H9 (cell line): ENCODE measurements around the gene TMTC2. TPM values are rescaled to one million over a fixed set of nuclear protein-coding genes. Genes with fewer than 3 reads are reported as not detected.

Experiments used
- DNase-seq: peaks from one replicate; pipeline ENCODE4 v3.0.0-alpha.2; 2017
- H2AFZ ChIP-seq: one replicate; pipeline ENCODE4 v1.6.1; 2013; ENCODE audit warnings: mild to moderate bottlenecking, low read length, control low read depth, moderate library complexity
- H2AK5ac ChIP-seq: 2 replicates; pipeline ENCODE4 v1.6.1; 2013; ENCODE audit warnings: low read length, control low read depth, mixed read lengths; ENCODE audit not compliant: insufficient read length
- H2BK120ac ChIP-seq: one replicate; pipeline ENCODE4 v1.6.1; 2013; ENCODE audit warnings: low read depth, mild to moderate bottlenecking, low read length, control low read depth, inconsistent platforms; ENCODE audit not compliant: poor library complexity, severe bottlenecking
- H2BK12ac ChIP-seq: 2 replicates; pipeline ENCODE4 v1.6.1; 2013; ENCODE audit warnings: low read length, control low read depth, mixed read lengths, low read depth; ENCODE audit not compliant: insufficient read length
- H2BK15ac ChIP-seq: 2 replicates; pipeline ENCODE4 v1.6.1; 2013; ENCODE audit warnings: low read depth, low read length, control low read depth
- H2BK20ac ChIP-seq: one replicate; pipeline ENCODE4 v1.6.1; 2013; ENCODE audit warnings: low read depth, mild to moderate bottlenecking, low read length, control low read depth, inconsistent platforms; ENCODE audit not compliant: poor library complexity, severe bottlenecking
- H2BK5ac ChIP-seq: 2 replicates; pipeline ENCODE4 v1.6.1; 2013; ENCODE audit warnings: low read length, control low read depth, mixed read lengths; ENCODE audit not compliant: insufficient read length
- H3K14ac ChIP-seq: 2 replicates; pipeline ENCODE4 v1.6.1; 2013; ENCODE audit warnings: low read length, control low read depth; ENCODE audit not compliant: insufficient read depth
- H3K18ac ChIP-seq: 2 replicates; pipeline ENCODE4 v1.6.1; 2013; ENCODE audit warnings: low read depth, mild to moderate bottlenecking, mixed read lengths, low read length, control low read depth; ENCODE audit not compliant: insufficient read length
- H3K23ac ChIP-seq: 2 replicates; pipeline ENCODE4 v1.6.1; 2013; ENCODE audit warnings: low read length, control low read depth, mixed read lengths, low read depth; ENCODE audit not compliant: insufficient read length
- H3K23me2 ChIP-seq: 2 replicates; pipeline ENCODE4 v1.6.1; 2013; ENCODE audit warnings: low read depth, mild to moderate bottlenecking, mixed read lengths, low read length, control low read depth; ENCODE audit not compliant: insufficient read length, poor library complexity, severe bottlenecking
- H3K27ac ChIP-seq: 2 replicates; pipeline ENCODE4 v1.5.1; 2013; ENCODE audit warnings: low read length, control low read depth, mixed read lengths, low read depth; ENCODE audit not compliant: insufficient read length
- H3K27me3 ChIP-seq: 2 replicates; pipeline ENCODE4 v1.6.1; 2013; ENCODE audit warnings: low read length, control low read depth, inconsistent platforms; ENCODE audit not compliant: insufficient read depth
- H3K4ac ChIP-seq: 2 replicates; pipeline ENCODE4 v1.6.1; 2013; ENCODE audit warnings: low read depth, mild to moderate bottlenecking, control low read depth, inconsistent platforms, low read length, moderate library complexity
- H3K4me1 ChIP-seq: 2 replicates; pipeline ENCODE4 v1.6.1; 2013; ENCODE audit warnings: low read length, control low read depth, inconsistent platforms; ENCODE audit not compliant: insufficient read depth
- H3K4me2 ChIP-seq: 2 replicates; pipeline ENCODE4 v1.6.1; 2013; ENCODE audit warnings: low read length, control low read depth, mixed read lengths; ENCODE audit not compliant: insufficient read length, insufficient read depth
- H3K56ac ChIP-seq: 2 replicates; pipeline ENCODE4 v1.6.1; 2013; ENCODE audit warnings: low read depth, mild to moderate bottlenecking, mixed read lengths, low read length, control low read depth; ENCODE audit not compliant: insufficient read length
- H3K79me1 ChIP-seq: 2 replicates; pipeline ENCODE4 v1.6.1; 2013; ENCODE audit warnings: low read depth, mild to moderate bottlenecking, moderate library complexity, low read length, control low read depth, inconsistent platforms; ENCODE audit not compliant: insufficient read depth, poor library complexity, severe bottlenecking
- H3K79me2 ChIP-seq: 2 replicates; pipeline ENCODE4 v1.6.1; 2013; ENCODE audit warnings: low read length, control low read depth, inconsistent platforms; ENCODE audit not compliant: insufficient read depth
- H3K9ac ChIP-seq: 2 replicates; pipeline ENCODE4 v1.6.1; 2013; ENCODE audit warnings: low read length, control low read depth, mixed read lengths; ENCODE audit not compliant: insufficient read length; ENCODE audit errors: extremely low read depth
- H3K9me3 ChIP-seq: one replicate; pipeline ENCODE4 v1.6.1; 2013; ENCODE audit warnings: low read depth, low read length, inconsistent platforms; ENCODE audit not compliant: control insufficient read depth
- H3T11ph ChIP-seq: one replicate; pipeline ENCODE4 v1.6.1; 2013; ENCODE audit warnings: mild to moderate bottlenecking, low read length, control low read depth, inconsistent platforms
- H4K20me1 ChIP-seq: one replicate; pipeline ENCODE4 v1.6.1; 2013; ENCODE audit not compliant: control insufficient read depth, insufficient read length, insufficient read depth
- H4K5ac ChIP-seq: 2 replicates; pipeline ENCODE4 v1.6.1; 2013; ENCODE audit warnings: low read depth, mild to moderate bottlenecking, mixed read lengths, low read length, control low read depth; ENCODE audit not compliant: insufficient read length
- H4K8ac ChIP-seq: replicated peaks from 2 replicates; pipeline ENCODE4 v1.6.1; 2013; ENCODE audit warnings: low read length, control low read depth, mixed read lengths, low read depth; ENCODE audit not compliant: insufficient read length
- H4K91ac ChIP-seq: 2 replicates; pipeline ENCODE4 v1.6.1; 2013; ENCODE audit warnings: low read depth, mild to moderate bottlenecking, moderate library complexity, mixed read lengths, low read length, control low read depth; ENCODE audit not compliant: insufficient read length
- H3K27ac Mint-ChIP-seq, 3 experiments: 2 replicates in 2 of 3; 3 replicates in 1 of 3; pipeline ENCODE4 v1.8.0; 2020 to 2021; ENCODE audit warnings: mixed read lengths in 3 of 3, mild to moderate bottlenecking in 1 of 3, moderate library complexity in 1 of 3
- H3K27me3 Mint-ChIP-seq: 2 replicates; pipeline ENCODE4 v1.8.0; 2021; ENCODE audit warnings: low read depth, mild to moderate bottlenecking, moderate library complexity, mixed read lengths
- H3K36me3 Mint-ChIP-seq, 3 experiments: 2 replicates in 2 of 3; 3 replicates in 1 of 3; pipeline ENCODE4 v1.8.0; 2020 to 2021; ENCODE audit warnings: low read depth in 3 of 3, mixed read lengths in 3 of 3; ENCODE audit not compliant: insufficient read depth in 1 of 3
- H3K4me1 Mint-ChIP-seq, 2 experiments: 2 replicates each; pipeline ENCODE4 v1.8.0; 2020; ENCODE audit warnings: mixed read lengths in 2 of 2
- H3K4me3 Mint-ChIP-seq, 2 experiments: 2 replicates in 1 of 2; 3 replicates in 1 of 2; pipeline ENCODE4 v1.8.0; 2020 to 2021; ENCODE audit warnings: mild to moderate bottlenecking in 2 of 2, mixed read lengths in 2 of 2, moderate library complexity in 1 of 2
- H3K9me3 Mint-ChIP-seq, 2 experiments: 2 replicates in 1 of 2; 3 replicates in 1 of 2; pipeline ENCODE4 v1.8.0; 2020; ENCODE audit warnings: mild to moderate bottlenecking in 2 of 2, mixed read lengths in 2 of 2, moderate library complexity in 1 of 2
- WGBS: extraction: QIAGEN DNeasy Blood & Tissue Kit; methylation state at CpG from one replicate; pipeline ENCODE4 v1.1.7; 2013; ENCODE audit warnings: missing lambda C conversion rate, low lambda C conversion rate, mixed read lengths; ENCODE audit not compliant: insufficient read length; ENCODE audit errors: extremely low coverage; 5-methylcytosine and 5-hydroxymethylcytosine counted together
- total RNA-seq: library from RNA; stranded (reverse); gene quantifications from 2 replicates; pipeline ENCODE4 v1.2.1, GENCODE V29; 2021
- TF ChIP-seq, protein P1 (sequence below): fragments of 200-600 bp; sonication (generic); conservative IDR thresholded peaks from 3 replicates; pipeline ENCODE4 v1.8.0; 2021; ENCODE audit warnings: antibody characterized with exemption, mild to moderate bottlenecking

The TMTC2 gene
- total RNA-seq, 1 experiment from 2014 or later = 3.1 TPM

DNA sequence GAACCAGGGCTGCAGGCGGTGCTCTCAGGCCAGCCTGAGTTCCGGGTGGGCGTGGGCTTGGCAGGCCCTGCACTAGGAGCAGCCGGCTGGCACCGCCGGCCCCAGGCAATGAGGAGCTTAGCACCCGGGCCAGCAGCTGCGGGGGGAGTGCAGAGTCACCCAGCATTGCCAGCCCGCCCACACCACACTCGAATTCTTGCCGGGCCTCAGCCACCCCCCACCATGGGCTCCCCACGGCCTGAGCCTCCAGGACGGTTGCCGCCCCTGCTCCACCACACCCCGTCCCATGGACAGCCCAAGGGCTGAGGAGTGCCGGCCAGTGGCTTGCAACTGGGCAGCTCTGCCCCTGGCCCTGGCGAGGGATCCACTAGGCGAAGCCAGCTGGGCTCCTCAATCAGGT, 453.4 kb downstream of the TMTC2 start:
- Histone ChIP-seq H4K91ac (no peak overlapping the region), H3K23me2 (no peaks in the 10 kb centered on the region), H3K27ac (no peak overlapping the region), H2BK5ac (no peak overlapping the region), H3K79me1 (no peaks in the 10 kb centered on the region), H2BK15ac (no peak overlapping the region), H3K9me3 (no peaks in the 10 kb centered on the region), H3K14ac (no peak overlapping the region), H3K79me2 (no peaks in the 10 kb centered on the region), H4K20me1 (no peaks in the 10 kb centered on the region), H2BK12ac (no peak overlapping the region), H3K27me3 (no peaks in the 10 kb centered on the region), H3K18ac (no peak overlapping the region), H2BK20ac (no peak overlapping the region), H4K8ac (no peak overlapping the region), H3K4me2 (no peak overlapping the region), H3K9ac (no peak overlapping the region), H2AFZ (no peak overlapping the region), H2BK120ac (no peak overlapping the region), H3K4me1 (no peaks in the 10 kb centered on the region), H4K5ac (no peak overlapping the region), H3K4ac (no peak overlapping the region), H2AK5ac (no peak overlapping the region), H3K56ac (no peak overlapping the region), H3K23ac (no peak overlapping the region), H3T11ph (no peak overlapping the region)
- WGBS = no CpG with 5 or more reads among the region's 18 CpGs
- peaks cover 21% of the 10 kb centered on the region in 2 experiments for H3K9me3 Mint-ChIP-seq
- TF ChIP-seq, protein P1, sequence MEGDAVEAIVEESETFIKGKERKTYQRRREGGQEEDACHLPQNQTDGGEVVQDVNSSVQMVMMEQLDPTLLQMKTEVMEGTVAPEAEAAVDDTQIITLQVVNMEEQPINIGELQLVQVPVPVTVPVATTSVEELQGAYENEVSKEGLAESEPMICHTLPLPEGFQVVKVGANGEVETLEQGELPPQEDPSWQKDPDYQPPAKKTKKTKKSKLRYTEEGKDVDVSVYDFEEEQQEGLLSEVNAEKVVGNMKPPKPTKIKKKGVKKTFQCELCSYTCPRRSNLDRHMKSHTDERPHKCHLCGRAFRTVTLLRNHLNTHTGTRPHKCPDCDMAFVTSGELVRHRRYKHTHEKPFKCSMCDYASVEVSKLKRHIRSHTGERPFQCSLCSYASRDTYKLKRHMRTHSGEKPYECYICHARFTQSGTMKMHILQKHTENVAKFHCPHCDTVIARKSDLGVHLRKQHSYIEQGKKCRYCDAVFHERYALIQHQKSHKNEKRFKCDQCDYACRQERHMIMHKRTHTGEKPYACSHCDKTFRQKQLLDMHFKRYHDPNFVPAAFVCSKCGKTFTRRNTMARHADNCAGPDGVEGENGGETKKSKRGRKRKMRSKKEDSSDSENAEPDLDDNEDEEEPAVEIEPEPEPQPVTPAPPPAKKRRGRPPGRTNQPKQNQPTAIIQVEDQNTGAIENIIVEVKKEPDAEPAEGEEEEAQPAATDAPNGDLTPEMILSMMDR = no peak
- peaks cover 11 to 37% (median 15%) of the 10 kb centered on the region in 3 experiments for H3K36me3 Mint-ChIP-seq
- no peak overlapping the region for H3K4me3 Mint-ChIP-seq
- no peak overlapping the region for H3K27ac Mint-ChIP-seq
- peaks cover 3% of the 10 kb centered on the region in 2 experiments; a peak in 2 of 4 replicates for H3K4me1 Mint-ChIP-seq
- peaks cover 1% of the 10 kb centered on the region; the same call in 1 of the 2 replicates for H3K27me3 Mint-ChIP-seq
- DNase-seq = no peak
